GM21576 (cell line): Measurements from ENCODE around the gene KLHL2.
A peak's percentile ranks its signal among the peaks of the same experiment; 100 is the strongest.
"Not testable (repeated sequence)": the region's sequence is repeated elsewhere in the genome, so short reads cannot be mapped to it uniquely, and the experiment has no call there.

Experiments used
- ATAC-seq: cut with Tn5 transposase; IDR thresholded peaks from one replicate; pipeline ENCODE4 v1.9.1; 2021; ENCODE audit warnings: mild to moderate bottlenecking, moderate library complexity; ENCODE audit not compliant: unreplicated experiment

The KLHL2 gene

DNA sequence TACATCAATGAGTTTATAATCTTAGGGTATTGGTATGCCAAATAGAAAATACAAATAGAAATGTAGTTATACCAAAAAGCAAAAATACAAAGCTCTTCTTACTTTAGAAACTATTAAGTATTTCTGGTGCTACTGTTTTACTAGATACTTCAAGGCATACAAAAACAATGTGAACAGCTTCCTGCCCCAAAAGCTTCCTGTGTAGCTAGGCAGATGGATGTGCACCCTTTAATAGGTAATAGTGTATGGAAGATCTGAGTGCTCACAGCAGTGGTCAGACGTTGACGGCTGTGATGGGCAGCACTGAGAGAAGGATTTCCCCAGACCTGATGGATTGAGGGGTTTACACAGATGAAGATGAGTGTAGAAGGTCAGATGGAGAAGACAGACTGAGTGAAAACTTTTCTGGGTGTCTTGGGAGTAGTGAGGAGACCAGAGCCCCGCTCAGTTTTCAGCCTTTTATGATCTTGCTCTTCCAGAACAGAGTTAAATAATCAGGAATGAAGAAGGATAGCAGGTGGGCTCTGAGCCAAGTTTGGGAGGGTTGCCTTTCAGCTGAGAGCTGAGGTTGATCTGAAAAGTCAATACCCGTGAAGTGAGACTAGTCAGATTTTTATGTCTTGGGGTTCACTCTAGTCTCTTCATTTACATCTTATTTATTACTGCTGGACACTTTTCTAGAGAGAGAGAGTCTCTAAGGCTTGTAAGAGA lies 22.3 kb downstream of the KLHL2 start:
- not testable (repeated sequence) for ATAC-seq

DNA sequence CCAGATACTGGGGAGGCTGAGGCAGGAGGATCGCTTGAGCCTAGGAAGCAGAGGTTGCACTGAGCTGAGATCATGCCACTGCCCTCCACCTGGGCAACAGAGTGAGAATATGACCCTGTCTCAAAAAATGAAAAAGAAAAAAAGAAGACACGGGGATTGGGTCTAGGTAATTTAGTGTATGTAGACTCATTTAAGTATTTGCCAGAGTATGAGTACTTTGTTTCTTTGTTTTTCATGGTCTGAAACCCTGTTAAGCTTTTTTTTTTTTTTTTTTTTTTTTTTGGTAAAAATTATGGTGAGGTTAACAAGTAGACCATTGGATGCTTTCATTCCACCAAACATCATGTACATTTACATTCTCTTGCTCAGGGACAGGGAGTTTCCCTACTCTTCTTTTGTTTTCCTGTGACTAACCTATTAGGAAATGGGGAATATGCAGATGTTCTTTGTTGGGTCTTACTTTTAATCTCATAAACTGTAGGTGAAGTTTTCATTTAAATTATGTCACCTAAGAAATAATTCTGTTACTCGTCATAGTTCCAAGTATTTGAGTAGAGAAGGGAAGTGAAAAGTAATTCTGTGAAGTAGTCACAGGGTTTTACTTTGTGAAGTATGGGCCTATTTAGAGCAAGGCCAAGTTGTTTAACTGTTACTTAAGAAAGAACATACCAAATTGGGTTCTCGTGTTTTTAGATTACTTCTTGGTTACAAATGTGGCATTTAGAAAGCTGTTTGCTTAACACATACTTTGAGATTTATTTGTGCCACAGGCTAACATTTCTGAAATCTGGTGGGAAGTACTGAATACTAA lies 25.5 kb downstream of the KLHL2 start:
- ATAC-seq: peak; percentile 60

DNA sequence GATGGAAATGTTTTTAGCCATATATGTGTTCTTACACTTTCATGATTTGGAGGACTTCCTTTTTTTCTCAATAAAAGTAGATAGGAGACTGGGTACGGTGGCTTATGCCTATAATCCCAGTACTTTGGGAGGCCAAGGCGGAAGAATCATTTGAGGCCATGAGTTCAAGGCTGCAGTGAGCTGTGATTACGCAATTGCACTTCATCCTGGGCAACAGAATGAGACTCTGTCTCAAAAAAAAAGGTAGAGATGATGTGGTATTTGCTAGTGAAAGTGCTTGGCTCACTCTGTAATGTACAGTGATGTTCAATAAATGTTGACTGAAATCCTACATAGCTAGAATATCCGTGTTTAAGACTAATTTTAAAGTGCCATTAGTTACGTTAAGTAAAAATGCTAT lies 27.4 kb downstream of the KLHL2 start:
- ATAC-seq: no peak

DNA sequence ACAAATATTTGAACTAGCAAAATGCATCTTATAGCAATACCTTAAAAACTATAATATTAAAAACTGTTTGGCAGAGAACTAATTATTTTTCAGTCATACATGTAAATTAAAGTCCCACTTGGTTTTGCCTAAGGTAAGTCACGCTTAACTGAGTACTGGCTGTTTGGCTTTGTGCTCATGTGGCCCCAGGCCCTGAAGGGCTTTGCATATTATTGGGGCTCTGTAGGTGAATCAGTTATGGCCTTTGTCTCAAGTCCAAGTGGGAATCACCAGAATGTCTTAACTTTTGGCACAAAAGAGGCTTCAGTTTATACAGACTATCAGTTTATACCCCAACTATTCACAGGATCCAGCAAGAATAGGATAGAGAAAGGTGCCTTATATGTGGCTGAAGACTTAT lies 29.5 kb downstream of the KLHL2 start:
- not testable (repeated sequence) for ATAC-seq

DNA sequence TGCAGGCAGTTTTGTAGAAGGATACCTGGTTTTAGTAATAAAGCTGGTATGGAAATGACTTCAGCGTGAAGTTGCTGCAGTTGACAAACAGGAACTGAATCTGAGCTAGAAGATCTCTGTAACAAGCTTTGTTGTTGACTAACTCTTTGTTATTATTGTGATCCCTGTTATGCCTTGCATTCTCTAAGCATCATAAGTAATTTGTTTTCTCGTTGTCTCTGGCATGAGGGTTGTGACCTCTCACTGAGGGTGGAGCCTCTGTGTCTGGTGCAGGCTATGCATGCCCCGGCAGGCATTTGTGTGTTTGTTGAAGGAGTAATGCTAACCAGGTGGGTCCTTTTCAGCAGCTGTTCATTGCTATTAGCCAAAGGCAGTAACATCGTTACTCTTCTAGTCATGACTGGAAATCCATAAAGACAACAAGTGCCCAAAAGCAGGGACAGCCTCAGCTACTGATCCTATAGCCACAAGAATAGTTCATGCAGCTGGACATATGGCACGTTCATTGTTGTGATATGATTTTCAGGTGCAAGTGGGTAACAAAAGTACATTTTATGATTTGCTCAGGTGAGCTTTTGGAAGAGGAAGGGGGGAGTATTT lies 30.8 kb downstream of the KLHL2 start:
- peak; percentile 67 for ATAC-seq

DNA sequence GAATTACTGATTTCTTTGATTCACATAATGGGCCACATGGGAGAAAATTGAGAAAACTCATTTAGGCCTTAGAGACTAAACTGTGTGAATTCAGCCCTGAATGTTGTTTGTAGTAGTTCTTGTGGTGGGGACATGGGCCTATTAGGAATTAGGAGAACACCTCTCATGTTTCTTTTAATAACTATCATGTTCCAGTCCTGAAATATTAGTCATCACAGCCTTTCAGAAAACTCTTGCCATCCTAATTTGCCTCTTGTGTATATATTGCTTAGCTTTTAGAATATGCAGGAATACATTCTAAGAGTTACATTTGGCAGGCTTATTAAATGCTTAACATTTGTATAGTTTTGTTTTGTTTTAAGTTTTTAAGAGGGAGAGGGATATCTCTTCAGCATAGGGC lies 33.4 kb downstream of the KLHL2 start:
- ATAC-seq: not testable (repeated sequence)

DNA sequence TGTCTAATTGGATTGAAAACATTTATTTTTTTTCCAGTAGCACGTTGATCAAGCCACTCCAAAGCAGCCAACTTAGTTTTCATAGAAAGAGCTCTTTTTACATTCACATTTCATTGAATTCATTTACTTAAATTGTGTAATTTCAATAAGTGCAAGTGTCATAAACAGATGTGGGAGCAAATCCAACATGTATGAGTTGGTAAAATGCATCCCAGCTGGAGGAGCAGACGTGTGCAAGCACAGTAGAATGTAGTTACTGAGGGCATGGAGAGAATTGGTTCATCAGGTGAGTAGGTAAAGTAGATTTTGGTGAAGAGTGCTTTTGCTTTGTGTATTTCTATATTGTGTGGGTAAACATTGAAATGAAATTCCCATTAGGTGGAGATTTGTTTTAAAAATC lies 36.8 kb downstream of the KLHL2 start:
- not testable (repeated sequence) for ATAC-seq

DNA sequence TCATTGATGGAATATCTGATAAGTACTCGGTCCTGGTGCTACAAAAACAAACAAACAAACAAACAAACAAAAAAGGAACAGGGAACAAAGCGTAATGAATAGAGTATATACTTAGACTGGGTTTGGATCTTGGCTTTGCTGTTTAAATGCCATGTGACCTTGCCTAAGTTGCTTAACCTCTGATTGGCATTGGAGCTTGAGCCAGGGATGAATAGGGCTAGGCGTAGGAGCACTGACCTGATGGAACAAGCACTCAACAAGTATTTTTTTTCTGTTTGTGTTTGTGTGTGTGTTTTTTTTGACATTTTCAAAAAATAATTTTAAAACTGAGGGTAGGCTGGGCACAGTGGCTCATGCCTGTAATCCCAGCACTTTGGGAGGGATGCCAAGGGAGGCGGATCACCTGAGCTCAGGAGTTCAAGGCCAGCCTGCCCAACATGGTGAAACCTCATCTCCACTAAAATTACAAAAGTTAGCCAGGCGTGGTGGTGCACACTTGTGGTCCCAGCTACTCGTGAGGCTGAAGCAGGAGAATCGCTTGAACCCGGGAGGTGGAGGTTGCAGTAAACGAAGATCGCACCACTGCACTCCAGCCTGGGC lies 37.3 kb downstream of the KLHL2 start:
- not testable (repeated sequence) for ATAC-seq

DNA sequence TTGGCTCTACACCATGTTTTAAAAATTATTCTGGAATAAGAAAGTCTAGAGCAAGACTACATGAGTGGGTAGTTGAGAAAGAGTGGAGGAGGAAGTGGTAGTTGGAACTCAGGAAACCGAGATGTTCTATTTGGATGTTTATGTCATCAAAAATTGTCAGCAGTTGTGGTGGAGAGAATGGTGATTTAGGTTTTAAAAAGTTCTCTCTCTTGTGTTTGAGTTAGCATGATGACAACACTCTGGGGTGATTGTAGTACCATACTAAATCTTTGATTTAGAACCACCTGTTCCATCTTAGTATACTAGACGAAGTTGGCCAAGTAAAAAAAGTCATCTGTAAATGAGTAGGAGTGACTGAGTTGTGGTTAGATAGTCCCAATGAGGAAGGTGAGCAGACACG lies 40.7 kb downstream of the KLHL2 start:
- no peak for ATAC-seq

DNA sequence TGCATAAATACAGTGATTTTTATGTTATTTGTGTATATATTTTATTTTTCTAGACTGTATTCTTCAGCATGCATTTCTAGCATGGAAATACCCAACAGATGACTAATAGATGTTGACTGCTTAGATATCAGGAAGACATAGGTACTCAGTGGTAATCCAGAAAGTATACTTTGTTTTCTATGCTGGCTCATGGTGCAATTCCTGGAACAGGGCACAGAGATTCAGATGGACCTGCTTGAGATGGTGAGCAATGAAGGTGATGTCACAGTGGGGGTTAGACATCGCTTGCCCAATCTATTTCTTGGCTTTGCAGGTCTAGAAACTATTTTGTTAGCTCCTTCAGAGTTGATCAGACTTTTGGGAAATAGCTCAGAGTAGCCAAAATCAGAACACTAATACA lies 41.5 kb downstream of the KLHL2 start:
- ATAC-seq: not testable (repeated sequence)

DNA sequence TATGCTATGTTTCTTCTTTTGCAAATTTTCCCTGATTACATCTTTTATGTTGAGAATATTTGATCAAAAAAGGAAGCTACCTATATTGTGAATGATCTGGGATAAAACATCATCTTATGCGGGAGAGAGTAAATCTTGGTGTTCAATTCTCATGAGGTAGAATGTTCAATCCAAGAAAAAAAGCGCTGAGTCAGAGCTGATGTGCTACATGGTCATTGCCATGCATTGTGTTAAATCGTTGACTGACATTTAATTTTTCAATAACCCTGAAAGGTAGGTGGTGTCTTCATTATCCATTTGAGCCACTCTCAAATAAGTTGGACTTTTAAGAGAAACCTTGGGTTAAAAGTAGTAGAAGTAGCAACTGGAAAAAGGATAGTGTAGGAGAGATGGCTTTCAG lies 47.4 kb downstream of the KLHL2 start:
- ATAC-seq: not testable (repeated sequence)

DNA sequence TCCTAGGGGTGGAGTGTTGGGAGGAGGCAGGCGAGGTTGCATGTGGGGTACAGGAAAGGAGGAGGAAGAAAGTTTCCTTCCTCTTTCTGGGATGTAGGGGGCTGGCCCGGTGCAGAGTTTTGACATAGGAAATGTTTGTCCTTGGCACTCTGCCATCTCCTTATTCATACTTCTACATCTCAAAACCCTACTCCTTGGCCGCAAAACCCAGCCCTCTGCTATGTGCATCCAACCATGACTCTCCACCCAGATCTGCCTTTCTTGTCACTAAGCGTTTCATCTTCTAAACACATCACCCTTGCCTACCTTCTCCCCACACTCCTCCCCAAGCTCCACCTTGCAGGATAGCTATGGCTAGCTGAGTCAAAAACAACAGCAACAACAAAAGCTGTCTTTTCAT lies 48.1 kb downstream of the KLHL2 start:
- peak; percentile 97 for ATAC-seq

DNA sequence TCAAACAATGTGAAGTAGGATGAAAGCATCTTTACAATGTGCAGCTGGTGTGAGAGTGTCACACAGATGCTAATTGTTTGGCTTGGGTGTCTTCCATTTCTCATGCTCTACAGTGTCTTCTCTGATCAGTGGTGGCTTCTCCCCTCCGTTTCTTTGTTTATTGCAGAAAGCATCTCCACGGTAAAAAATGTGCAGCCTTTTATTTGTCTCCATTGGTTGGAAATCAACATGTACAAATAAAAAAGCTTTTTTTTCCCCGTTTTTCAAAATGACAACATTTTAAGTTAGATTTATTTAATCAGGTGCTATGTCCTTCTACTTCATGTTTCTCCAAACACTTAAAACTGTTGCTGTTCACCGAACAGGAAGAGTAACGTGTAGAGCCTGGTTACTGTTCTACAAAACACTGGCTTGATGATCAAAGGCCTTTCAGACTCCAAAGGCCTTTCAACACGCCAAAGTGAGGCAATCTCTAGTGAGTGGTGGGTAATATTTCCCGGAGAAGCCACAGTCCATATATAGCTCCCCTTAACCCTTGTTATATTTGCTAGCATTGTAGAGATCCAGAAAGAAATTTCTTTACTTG lies 48.8 kb downstream of the KLHL2 start:
- ATAC-seq: peak; percentile 14

DNA sequence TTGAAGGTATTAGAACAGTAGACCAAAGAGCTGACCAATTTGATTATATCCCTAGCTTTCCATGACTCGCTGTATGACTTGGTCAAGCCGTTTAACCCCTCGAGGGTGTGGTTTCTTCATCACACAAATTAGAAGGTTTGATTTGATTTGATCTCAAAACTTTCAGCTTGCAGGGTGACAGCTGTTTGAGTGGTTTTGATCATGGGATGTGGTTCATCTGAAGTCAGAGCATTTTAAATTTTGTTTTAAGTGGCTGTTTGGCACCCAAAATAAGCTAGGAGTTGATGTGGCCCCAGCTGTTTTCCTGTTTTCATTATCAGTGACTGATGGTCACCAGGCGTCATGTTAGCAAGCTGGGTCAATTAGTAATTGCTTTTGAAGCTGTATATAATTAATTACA lies 52.4 kb downstream of the KLHL2 start:
- ATAC-seq: not testable (repeated sequence)

DNA sequence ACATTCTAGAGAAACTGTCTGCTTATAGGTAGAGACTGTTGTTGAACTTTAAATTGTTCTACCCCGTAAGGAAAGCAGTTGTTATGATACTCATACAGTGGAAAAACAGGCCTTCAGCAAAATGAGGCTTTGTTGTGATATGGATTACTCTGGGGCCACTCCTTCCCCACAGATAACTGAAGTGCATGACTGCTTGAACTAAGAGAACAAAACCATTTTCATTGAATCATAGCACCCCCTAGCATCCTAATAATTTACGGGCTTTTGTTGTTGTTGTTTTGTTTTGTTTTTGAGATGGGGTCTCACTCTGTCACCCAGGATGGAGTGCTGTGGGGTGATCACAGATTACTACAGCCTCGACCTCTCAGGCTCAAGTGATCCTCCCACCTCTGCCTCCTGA lies 54.9 kb downstream of the KLHL2 start:
- ATAC-seq: not testable (repeated sequence)

DNA sequence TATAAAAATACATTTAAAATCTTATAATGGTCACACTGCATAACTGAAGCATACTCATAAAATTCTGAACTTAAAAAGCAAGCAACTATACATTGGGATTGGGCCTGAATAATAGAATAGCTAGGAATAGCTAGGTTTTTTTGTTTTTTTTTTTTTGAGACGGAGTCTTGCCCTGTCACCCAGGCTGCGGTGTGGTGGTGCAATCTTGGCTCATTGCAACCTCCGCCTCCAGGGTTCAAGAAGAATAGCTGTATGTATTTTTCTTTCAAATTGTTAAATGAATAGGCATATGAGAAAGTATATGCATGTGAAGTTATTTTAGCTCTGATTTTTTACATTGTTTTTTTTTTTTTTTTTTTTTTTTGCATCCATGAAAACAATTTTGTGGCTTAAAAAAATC lies 56.1 kb downstream of the KLHL2 start:
- ATAC-seq: not testable (repeated sequence)

DNA sequence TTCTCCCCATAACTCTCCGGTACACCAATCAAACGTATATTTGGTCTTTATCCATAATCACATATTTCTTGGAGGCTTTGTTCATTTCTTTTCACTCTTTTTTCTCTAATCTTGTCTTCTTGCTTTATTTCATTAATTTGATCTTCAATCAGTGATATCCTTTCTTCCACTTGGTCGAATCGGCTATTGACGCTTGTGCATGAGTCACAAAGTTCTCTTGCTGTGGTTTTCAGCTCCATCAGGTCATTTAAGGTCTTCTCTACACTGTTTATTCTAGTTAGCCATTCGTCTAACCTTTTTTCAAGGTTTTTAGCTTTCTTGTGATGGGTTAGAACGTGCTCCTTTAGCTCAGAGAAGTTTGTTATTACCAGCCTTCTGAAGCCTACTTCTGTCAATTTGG lies 62.6 kb downstream of the KLHL2 start:
- ATAC-seq: not testable (repeated sequence)

DNA sequence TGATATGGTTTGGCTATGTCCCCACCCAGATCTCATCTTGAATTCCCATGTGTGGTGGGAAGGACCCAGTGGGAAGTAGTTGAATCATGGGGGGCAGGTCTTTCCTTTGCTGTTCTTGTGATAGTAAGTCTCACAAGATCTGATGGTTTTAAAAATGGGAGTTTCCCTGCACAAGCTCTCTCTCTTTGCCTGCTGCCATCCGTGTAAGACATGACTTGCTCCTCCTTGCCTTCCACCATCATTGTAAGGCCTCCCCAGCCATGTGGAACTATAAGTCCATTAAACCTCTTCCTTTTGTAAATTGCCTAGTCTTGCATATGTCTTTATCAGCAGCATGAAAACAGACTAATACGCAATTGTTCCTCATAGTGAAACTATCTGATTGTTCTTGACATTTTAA lies 66.1 kb downstream of the KLHL2 start:
- not testable (repeated sequence) for ATAC-seq

DNA sequence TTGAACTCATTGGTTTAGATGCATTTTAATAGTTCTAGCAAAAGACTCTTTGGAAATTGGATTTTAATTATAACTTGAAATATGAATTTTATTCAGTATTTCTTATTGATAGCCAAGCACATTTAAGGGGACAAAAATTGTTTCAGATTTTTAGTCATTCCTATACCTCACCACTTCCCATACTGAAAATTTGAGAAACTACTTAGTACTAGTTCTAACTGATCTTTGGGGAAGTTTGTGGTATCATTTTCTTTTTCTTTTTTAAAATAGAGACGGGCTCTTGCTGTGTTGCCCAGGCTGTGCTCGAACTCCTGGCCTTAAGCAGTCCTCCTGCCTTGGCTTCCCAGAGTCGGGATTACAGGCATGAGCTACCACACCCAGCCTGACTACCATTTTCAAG lies 68.0 kb downstream of the KLHL2 start:
- not testable (repeated sequence) for ATAC-seq

DNA sequence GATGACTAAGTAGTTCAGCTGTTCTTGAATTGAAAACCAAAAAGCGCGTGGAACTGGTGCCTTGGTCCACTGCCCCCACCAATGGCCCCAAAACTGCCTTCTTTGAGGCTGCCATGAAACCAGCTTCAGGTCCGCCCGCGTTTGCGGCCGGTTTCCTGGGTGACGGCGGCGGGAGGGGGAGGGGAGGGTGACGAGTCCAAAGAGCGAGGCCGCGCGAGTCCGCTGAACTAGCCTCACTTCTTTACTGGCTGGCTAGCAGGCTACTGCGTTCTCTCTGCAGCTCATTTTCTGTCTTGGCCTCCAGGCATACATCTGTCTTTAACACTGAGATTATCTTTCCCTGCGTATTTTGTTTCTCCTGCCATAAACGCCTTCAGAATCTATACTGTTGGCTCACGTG lies 72.2 kb downstream of the KLHL2 start:
- ATAC-seq: not testable (repeated sequence)

DNA sequence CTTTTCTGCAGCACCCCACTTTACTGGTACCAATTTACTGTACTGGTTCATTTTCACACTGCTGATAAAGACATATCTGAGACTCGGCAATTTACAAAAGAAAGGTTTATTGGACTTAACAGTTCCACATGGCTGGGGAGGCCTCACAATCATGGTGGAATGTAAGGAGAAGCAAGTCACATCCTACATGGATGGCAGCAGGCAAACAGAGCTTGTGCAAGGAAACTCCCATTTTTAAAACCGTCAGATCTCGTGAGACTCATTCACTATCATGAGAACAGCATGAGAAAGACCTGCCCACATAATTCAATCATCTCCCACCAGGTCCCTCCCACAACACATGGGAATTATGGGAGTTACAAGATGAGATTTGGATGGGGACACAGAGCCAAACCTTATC lies 77.3 kb downstream of the KLHL2 start:
- ATAC-seq: not testable (repeated sequence)
